HepG2 (cell line): ENCODE measurements around the gene INTS3. TPM values are rescaled to one million over a fixed set of nuclear protein-coding genes. Genes with fewer than 3 reads are reported as not detected.

Source experiments
- ATAC-seq: fragments of 200-7000 bp; cut with Tn5 transposase; 3 replicates; pipeline ENCODE4 v1.9.1; 2020; ENCODE audit warnings: mild to moderate bottlenecking, moderate library complexity
- BruUV-seq: library from RNA; stranded (reverse); fragments of 400-500 nt; replicated peaks from 2 replicates; lab custom pipeline; 2021; lab: Mats Ljungman, UMichigan
- CTCF ChIA-PET: fragments of 300-600 bp; formaldehyde crosslinking; extraction: SDS; loops from one replicate; lab custom pipeline; 2021; ENCODE audit warnings: low total read pairs, inconsistent platforms, low intra/inter-chr PET ratio; lab: Yijun Ruan, JAX
- POLR2A ChIA-PET: fragments of 350-600 bp; sonication (Branson Sonifier 250); formaldehyde crosslinking; loops from one replicate; lab custom pipeline; 2020; ENCODE audit warnings: antibody characterized with exemption, inconsistent platforms; lab: Yijun Ruan, JAX
- DNase-seq: peaks from one replicate; pipeline ENCODE4 v3.0.0-alpha.2; 2015; ENCODE audit warnings: low spot score
- FAIRE-seq: peaks from 3 replicates; lab custom pipeline; 2011; peaks lifted over from hg19 to GRCh38; lab: Jason Lieb, UNC
- H2AFZ ChIP-seq: one replicate; pipeline ENCODE4 v1.6.1; 2011; ENCODE audit warnings: low read length, inconsistent platforms
- H3K27ac ChIP-seq: fragments of 300-600 bp; 3 replicates; pipeline ENCODE4 v1.8.0; 2011; ENCODE audit warnings: mixed run types, mild to moderate bottlenecking, mixed read lengths, low read length, inconsistent platforms; ENCODE audit not compliant: insufficient read depth; ENCODE audit errors: extremely low read length
- H3K27me3 ChIP-seq, 2 experiments: fragments of 200-600 bp in 1 of 2; 2 replicates in 1 of 2; 3 replicates in 1 of 2; pipeline versions ENCODE4 v1.6.0 to v1.8.0; 2011; ENCODE audit warnings: low read length in 2 of 2, mild to moderate bottlenecking in 2 of 2, moderate library complexity in 2 of 2, inconsistent platforms in 1 of 2; ENCODE audit not compliant: insufficient read depth in 2 of 2, control insufficient read depth in 1 of 2
- H3K36me3 ChIP-seq, 2 experiments: fragments of 200-600 bp in 1 of 2; replicated peaks in 1 of 2; 2 replicates in 1 of 2; 3 replicates in 1 of 2; pipeline versions ENCODE4 v1.5.1 to v1.8.0; 2011; ENCODE audit warnings: low read length in 2 of 2, inconsistent platforms in 1 of 2; ENCODE audit not compliant: insufficient read depth in 2 of 2, control insufficient read depth in 1 of 2
- H3K4me1 ChIP-seq: 2 replicates; pipeline ENCODE4 v1.5.1; 2012; ENCODE audit warnings: low read length, inconsistent platforms; ENCODE audit not compliant: insufficient read depth
- H3K4me2 ChIP-seq: 2 replicates; pipeline ENCODE4 v1.6.0; 2011; ENCODE audit warnings: low read depth, low read length, inconsistent platforms
- H3K4me3 ChIP-seq, 3 experiments: fragments of 200-600 bp in 1 of 3; sonication (generic), shearing (Covaris generic) in 1 of 3; replicated peaks in 1 of 3; 2 replicates each; pipeline ENCODE4 v1.5.1; 2011 to 2016; ENCODE audit warnings: low read length in 3 of 3, inconsistent platforms in 2 of 3, low read depth in 2 of 3, mild to moderate bottlenecking in 2 of 3, control low read depth in 1 of 3, mixed read lengths in 1 of 3; ENCODE audit not compliant: insufficient read depth in 1 of 3
- H3K79me2 ChIP-seq: one replicate; pipeline ENCODE4 v1.6.1; 2011; ENCODE audit warnings: low read length, inconsistent platforms; ENCODE audit not compliant: insufficient read depth
- H3K9ac ChIP-seq: 2 replicates; pipeline ENCODE4 v1.6.0; 2011; ENCODE audit warnings: mild to moderate bottlenecking, low read depth, low read length, inconsistent platforms; ENCODE audit not compliant: insufficient read depth
- H3K9me3 ChIP-seq: 2 replicates; pipeline ENCODE4 v1.5.1; 2012; ENCODE audit warnings: mild to moderate bottlenecking, low read length
- H4K20me1 ChIP-seq: 2 replicates; pipeline ENCODE4 v1.6.0; 2011; ENCODE audit warnings: inconsistent platforms, mild to moderate bottlenecking, low read length, moderate library complexity; ENCODE audit not compliant: insufficient read depth
- ETV5 ChIP-seq: IDR thresholded peaks from 2 replicates; pipeline ENCODE4 v1.6.1; 2018; ENCODE audit warnings: missing biosample characterization, missing genetic modification reagents, inconsistent platforms, borderline replicate concordance
- GABPB1 ChIP-seq: IDR thresholded peaks from 2 replicates; pipeline ENCODE4 v1.6.1; 2016; ENCODE audit warnings: mild to moderate bottlenecking, missing genetic modification reagents, moderate library complexity, missing compliant biosample characterization
- HBP1 ChIP-seq: IDR thresholded peaks from 2 replicates; pipeline ENCODE4 v1.6.1; 2016; ENCODE audit warnings: low read depth, control low read depth
- HNRNPL ChIP-seq: fragments of 200-400 bp; formaldehyde crosslinking; IDR thresholded peaks from 2 replicates; pipeline ENCODE4 v1.6.1; 2017; ENCODE audit warnings: mild to moderate bottlenecking, low read depth, low read length
- HOXA7 ChIP-seq: sonication (generic); formaldehyde crosslinking; IDR thresholded peaks from 2 replicates; pipeline ENCODE4 v1.8.1; 2022; ENCODE audit warnings: mild to moderate bottlenecking, missing genetic modification reagents, moderate library complexity
- TERF1 ChIP-seq: sonication (generic); formaldehyde crosslinking; IDR thresholded peaks from 2 replicates; pipeline ENCODE4 v1.8.0; 2022; ENCODE audit warnings: mild to moderate bottlenecking, missing genetic modification reagents, moderate library complexity
- TGIF2 ChIP-seq: IDR thresholded peaks from 2 replicates; pipeline ENCODE4 v1.6.1; 2016; ENCODE audit warnings: control low read depth, missing compliant biosample characterization
- TRIM24 ChIP-seq: sonication (generic); formaldehyde crosslinking; IDR thresholded peaks from 2 replicates; pipeline ENCODE4 v1.8.0; 2022; ENCODE audit warnings: mild to moderate bottlenecking, missing genetic modification reagents
- ZNF230 ChIP-seq: sonication (generic); formaldehyde crosslinking; IDR thresholded peaks from 2 replicates; pipeline ENCODE4 v1.4.0; 2020; ENCODE audit warnings: mild to moderate bottlenecking, missing genetic modification reagents
- ZNF350 ChIP-seq: sonication (generic); formaldehyde crosslinking; IDR thresholded peaks from 2 replicates; pipeline ENCODE4 v1.4.0; 2020; ENCODE audit warnings: mild to moderate bottlenecking, low read depth, missing genetic modification reagents, borderline replicate concordance
- ZNF430 ChIP-seq: sonication (generic); formaldehyde crosslinking; IDR thresholded peaks from 2 replicates; pipeline ENCODE4 v1.9.0; 2021; ENCODE audit warnings: mild to moderate bottlenecking, missing genetic modification reagents
- ZNF563 ChIP-seq: sonication (generic); formaldehyde crosslinking; IDR thresholded peaks from 2 replicates; pipeline ENCODE4 v1.8.0; 2022; ENCODE audit warnings: mild to moderate bottlenecking, moderate library complexity, missing genetic modification reagents
- ZNF577 ChIP-seq: sonication (generic); formaldehyde crosslinking; IDR thresholded peaks from 2 replicates; pipeline ENCODE4 v1.4.0; 2020; ENCODE audit warnings: mild to moderate bottlenecking, low read depth, missing genetic modification reagents, borderline replicate concordance
- ZNF609 ChIP-seq: sonication (generic); formaldehyde crosslinking; IDR thresholded peaks from 2 replicates; pipeline ENCODE4 v1.4.0; 2020; ENCODE audit warnings: mild to moderate bottlenecking, missing genetic modification reagents, borderline replicate concordance
- ZNF629 ChIP-seq: sonication (generic); formaldehyde crosslinking; conservative IDR thresholded peaks from 2 replicates; pipeline ENCODE4 v1.5.0; 2020; ENCODE audit warnings: missing genetic modification reagents
- WGBS: methylation state at CpG from one replicate; pipeline ENCODE4 v1.1.6; 2017; ENCODE audit warnings: low lambda C conversion rate; 5-methylcytosine and 5-hydroxymethylcytosine counted together
- in situ Hi-C: cut with HindIII; loops from 2 replicates; pipeline ENCODE4 v1.10.0; 2017; ENCODE audit warnings: low pct_unique_long_range_greater_than_20kb; ENCODE audit not compliant: extremely low pct_ligation_motif_present
- intact Hi-C: fragments of 100-400 bp; cut with micrococcal nuclease; formaldehyde crosslinking; loops from one replicate; pipeline ENCODE4 v1.10.0; 2022; ENCODE audit not compliant: unreplicated experiment
- polyA plus RNA-seq, 8 experiments: library from polyadenylated mRNA; depleted of rRNA in 3 of 8; stranded (reverse) in 7 of 8; unstranded in 1 of 8; fragments of >200 nt; fragmentation: Illumina TruSeq in 4 of 8; extraction: Trizol in 4 of 8; gene quantifications; 2 replicates each; pipeline versions ENCODE4 v1.2.1 to v1.2.3, GENCODE V29; 2011 to 2016; ENCODE audit warnings: low read depth in 4 of 8, missing spikeins in 1 of 8, mixed read lengths in 1 of 8; ENCODE audit not compliant: insufficient read depth in 1 of 8
- total RNA-seq, 5 experiments: library from RNA; depleted of rRNA; stranded (reverse); fragments of >200 nt; fragmentation: Illumina TruSeq; extraction: Trizol; gene quantifications; 2 replicates each; pipeline ENCODE4 v1.2.3, GENCODE V29; 2016; ENCODE audit warnings: low read depth in 1 of 5

Gene INTS3
- total and polyA plus RNA-seq, 2 of the 13 experiments (the other 11 are each of a cell fraction or from before 2014, with no cell fraction given): 17.2 to 27.2 TPM

GRCh38 chr1:153734396-153735089, 6.7 kb downstream of the INTS3 start (continued):
- no peak for TF ChIP-seq TERF1 (CRISPR knock-in tag)
- TF ChIP-seq HOXA7 (CRISPR knock-in tag): no peak
- TF ChIP-seq ZNF430: no peak
- TF ChIP-seq ETV5 (CRISPR knock-in tag): no peak
- TF ChIP-seq HBP1 (CRISPR knock-in tag): no peak
- no peak for TF ChIP-seq HNRNPL
- no peak for TF ChIP-seq ZNF350 (CRISPR knock-in tag)

GRCh38 chr1:153735090-153735420, 7.2 kb downstream of the INTS3 start:
- Histone ChIP-seq H3K27me3 (no peaks in the 10 kb centered on the region), H3K4me1 (peaks cover 28% of the 10 kb centered on the region), H3K4me2 (no peak overlapping the region), H3K27ac (no peak overlapping the region), H3K9ac (no peak overlapping the region), H4K20me1 (no peaks in the 10 kb centered on the region), H3K36me3 (no peaks in the 10 kb centered on the region), H3K9me3 (no peaks in the 10 kb centered on the region), H3K79me2 (no peaks in the 10 kb centered on the region), H2AFZ (no peak overlapping the region), H3K4me3 (no peak overlapping the region)
- no peak for FAIRE-seq
- ChIA-PET CTCF (no interaction called here), POLR2A (interaction anchor here (0.9 kb wide), 1 partner anchor 49 kb away, joined by 3 read pairs; no protein-coding TSS in a partner anchor)
- no peak for DNase-seq
- WGBS: 98% methylated on average over 3 of the region's 3 CpGs
- ATAC-seq: no peak
- in situ Hi-C loops (no loop called here), intact Hi-C loops (no loop called here)
- no TSS peak for BruUV-seq
- no peak for TF ChIP-seq GABPB1
- TF ChIP-seq TRIM24 (CRISPR knock-in tag): no peak
- no peak for TF ChIP-seq TGIF2
- TF ChIP-seq ZNF629 (CRISPR knock-in tag): no peak
- TF ChIP-seq ZNF563 (CRISPR knock-in tag): no peak
- TF ChIP-seq ZNF577 (CRISPR knock-in tag): no peak
- no peak for TF ChIP-seq ZNF230
- TF ChIP-seq ZNF609 (CRISPR knock-in tag): no peak
